ENCODE measurements around the gene KRT1.

DNA sequence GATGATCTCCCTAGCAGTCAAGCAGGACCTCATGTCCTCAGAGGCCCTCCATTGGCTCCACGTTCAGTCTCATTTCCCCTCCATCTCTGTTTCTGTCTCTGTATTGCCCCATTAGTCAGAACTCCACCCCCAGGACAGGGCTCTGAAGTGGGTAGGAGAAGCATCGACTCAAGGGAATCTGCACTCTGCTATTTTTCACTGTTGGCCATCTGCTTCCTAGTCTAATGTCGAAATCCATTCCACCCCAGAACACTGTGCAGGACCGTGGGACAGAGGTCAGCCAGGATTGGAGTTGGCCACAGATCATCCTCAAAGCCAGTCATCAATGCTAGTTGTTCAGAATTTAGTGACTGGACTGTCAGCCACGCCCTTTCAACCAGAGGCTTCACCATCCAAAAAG, 13.1 kb upstream of the KRT1 start:
- TF ChIP-seq, protein P1, sequence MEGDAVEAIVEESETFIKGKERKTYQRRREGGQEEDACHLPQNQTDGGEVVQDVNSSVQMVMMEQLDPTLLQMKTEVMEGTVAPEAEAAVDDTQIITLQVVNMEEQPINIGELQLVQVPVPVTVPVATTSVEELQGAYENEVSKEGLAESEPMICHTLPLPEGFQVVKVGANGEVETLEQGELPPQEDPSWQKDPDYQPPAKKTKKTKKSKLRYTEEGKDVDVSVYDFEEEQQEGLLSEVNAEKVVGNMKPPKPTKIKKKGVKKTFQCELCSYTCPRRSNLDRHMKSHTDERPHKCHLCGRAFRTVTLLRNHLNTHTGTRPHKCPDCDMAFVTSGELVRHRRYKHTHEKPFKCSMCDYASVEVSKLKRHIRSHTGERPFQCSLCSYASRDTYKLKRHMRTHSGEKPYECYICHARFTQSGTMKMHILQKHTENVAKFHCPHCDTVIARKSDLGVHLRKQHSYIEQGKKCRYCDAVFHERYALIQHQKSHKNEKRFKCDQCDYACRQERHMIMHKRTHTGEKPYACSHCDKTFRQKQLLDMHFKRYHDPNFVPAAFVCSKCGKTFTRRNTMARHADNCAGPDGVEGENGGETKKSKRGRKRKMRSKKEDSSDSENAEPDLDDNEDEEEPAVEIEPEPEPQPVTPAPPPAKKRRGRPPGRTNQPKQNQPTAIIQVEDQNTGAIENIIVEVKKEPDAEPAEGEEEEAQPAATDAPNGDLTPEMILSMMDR (IDR thresholded peaks at IDR 0.05; ENCODE audit: insufficient read depth, low read depth, low read length) = no peak
- no peak for TF ChIP-seq EZH2 (IDR thresholded peaks at IDR 0.05; ENCODE audit: insufficient read depth, low read length)

All from astrocyte (in vitro differentiated cells and primary cell).